HEK293 (cell line): ENCODE data around the gene LPGAT1.

Experiments used
- CTCF ChIA-PET: fragments of 350-600 bp; formaldehyde crosslinking; extraction: SDS; loops from one replicate; lab custom pipeline; 2021; ENCODE audit warnings: antibody characterized with exemption; lab: Yijun Ruan, JAX
- POLR2A ChIA-PET: fragments of 300-600 bp; formaldehyde crosslinking; extraction: SDS; loops from one replicate; lab custom pipeline; 2020; ENCODE audit warnings: antibody characterized with exemption, inconsistent platforms; lab: Yijun Ruan, JAX
- H3K27ac ChIP-seq: fragments of 200-500 bp; sonication (Bioruptor generic); 2 replicates; pipeline ENCODE4 v1.5.1; 2014; ENCODE audit warnings: low read depth, low read length, control low read depth, inconsistent platforms; ENCODE audit errors: extremely low read depth
- H3K36me3 ChIP-seq, 2 experiments: fragments of 200-500 bp in 1 of 2; sonication (Bioruptor generic) in 1 of 2; 1 replicate in 1 of 2; 2 replicates in 1 of 2; pipeline ENCODE4 v1.5.1; 2014 to 2017; ENCODE audit warnings: inconsistent platforms in 2 of 2, low read length in 2 of 2; ENCODE audit not compliant: control insufficient read depth in 2 of 2, insufficient read depth in 1 of 2
- H3K4me1 ChIP-seq: fragments of 200-500 bp; sonication (Bioruptor generic); 2 replicates; pipeline ENCODE4 v1.5.1; 2014; ENCODE audit warnings: mild to moderate bottlenecking, low read length, inconsistent platforms; ENCODE audit not compliant: control insufficient read depth, insufficient read depth
- H3K4me3 ChIP-seq: 2 replicates; pipeline ENCODE4 v1.5.1; 2011; ENCODE audit warnings: low read depth, mild to moderate bottlenecking, control low read depth, low read length, moderate library complexity
- H3K9me3 ChIP-seq: fragments of 200-500 bp; sonication (Bioruptor generic); 2 replicates; pipeline ENCODE4 v1.5.1; 2014; ENCODE audit warnings: low read depth, low read length, inconsistent platforms; ENCODE audit not compliant: control insufficient read depth, insufficient read depth
- EGR2 ChIP-seq: fragments of 450-650 bp; formaldehyde crosslinking; IDR thresholded peaks from 2 replicates; pipeline ENCODE4 v1.5.1; 2016; ENCODE audit warnings: low read depth, missing biosample characterization, missing genetic modification characterization
- ELK4 ChIP-seq: IDR thresholded peaks from 2 replicates; pipeline ENCODE4 v1.6.1; 2011; ENCODE audit warnings: mild to moderate bottlenecking, low read depth, low read length, borderline replicate concordance
- GLIS1 ChIP-seq: fragments of 450-650 bp; formaldehyde crosslinking; IDR thresholded peaks from 2 replicates; pipeline ENCODE4 v1.5.1; 2016; ENCODE audit warnings: missing biosample characterization, missing genetic modification characterization
- GLIS2 ChIP-seq: fragments of 450-650 bp; formaldehyde crosslinking; IDR thresholded peaks from 2 replicates; pipeline ENCODE4 v1.5.1; 2016; ENCODE audit warnings: missing biosample characterization, missing genetic modification characterization
- PRDM1 ChIP-seq: fragments of 450-650 bp; formaldehyde crosslinking; IDR thresholded peaks from 2 replicates; pipeline ENCODE4; 2016; ENCODE audit warnings: missing biosample characterization, missing genetic modification characterization
- SALL2 ChIP-seq: fragments of 450-650 bp; formaldehyde crosslinking; IDR thresholded peaks from 2 replicates; pipeline ENCODE4 v1.5.0; 2017; ENCODE audit warnings: missing biosample characterization, mild to moderate bottlenecking, missing genetic modification characterization, borderline replicate concordance
- TCF7L2 ChIP-seq: IDR thresholded peaks from 2 replicates; pipeline ENCODE4 v1.6.1; 2011; ENCODE audit warnings: low read depth, mild to moderate bottlenecking, inconsistent platforms, low read length, moderate library complexity, borderline replicate concordance
- ZBTB17 ChIP-seq: fragments of 450-650 bp; formaldehyde crosslinking; IDR thresholded peaks from 2 replicates; pipeline ENCODE4 v1.5.1; 2016; ENCODE audit warnings: missing biosample characterization, missing genetic modification characterization
- ZBTB7A ChIP-seq: fragments of 450-650 bp; formaldehyde crosslinking; IDR thresholded peaks from 2 replicates; pipeline ENCODE4 v1.5.1; 2016; ENCODE audit warnings: low read depth, missing biosample characterization, missing genetic modification characterization
- ZNF121 ChIP-seq: fragments of 450-650 bp; formaldehyde crosslinking; IDR thresholded peaks from 2 replicates; pipeline ENCODE4 v1.5.1; 2016; ENCODE audit warnings: missing biosample characterization, missing genetic modification characterization
- ZNF146 ChIP-seq: fragments of 450-650 bp; formaldehyde crosslinking; IDR thresholded peaks from 2 replicates; pipeline ENCODE4 v1.5.1; 2016; ENCODE audit warnings: missing biosample characterization, missing genetic modification characterization
- ZNF239 ChIP-seq: fragments of 450-650 bp; formaldehyde crosslinking; IDR thresholded peaks from 2 replicates; pipeline ENCODE4 v1.5.1; 2016; ENCODE audit warnings: missing biosample characterization, missing genetic modification characterization
- ZNF366 ChIP-seq: fragments of 450-650 bp; formaldehyde crosslinking; conservative IDR thresholded peaks from 2 replicates; pipeline ENCODE4 v1.5.1; 2016; ENCODE audit warnings: missing biosample characterization, missing genetic modification characterization
- ZNF571 ChIP-seq: fragments of 450-650 bp; formaldehyde crosslinking; IDR thresholded peaks from 2 replicates; pipeline ENCODE4 v1.5.0; 2017; ENCODE audit warnings: missing biosample characterization, missing genetic modification characterization
- ZNF639 ChIP-seq: fragments of 450-650 bp; formaldehyde crosslinking; IDR thresholded peaks from 2 replicates; pipeline ENCODE4 v1.5.1; 2016; ENCODE audit warnings: missing biosample characterization, missing genetic modification characterization
- ZNF660 ChIP-seq: fragments of 450-650 bp; IDR thresholded peaks from 2 replicates; pipeline ENCODE4 v1.5.1; 2018; ENCODE audit warnings: missing biosample characterization, mild to moderate bottlenecking, missing genetic modification characterization
- ZNF768 ChIP-seq: fragments of 450-650 bp; formaldehyde crosslinking; IDR thresholded peaks from 2 replicates; pipeline ENCODE4 v1.5.1; 2018; ENCODE audit warnings: missing biosample characterization, mild to moderate bottlenecking, missing genetic modification characterization
- ZNF791 ChIP-seq: fragments of 450-650 bp; formaldehyde crosslinking; IDR thresholded peaks from 2 replicates; pipeline ENCODE4 v1.5.1; 2016; ENCODE audit warnings: missing biosample characterization, missing genetic modification characterization
- TF ChIP-seq, protein P1 (sequence below): fragments of 450-650 bp; formaldehyde crosslinking; optimal IDR thresholded peaks from 2 replicates; pipeline ENCODE3; 2016; ENCODE audit warnings: missing biosample characterization, mild to moderate bottlenecking, missing genetic modification characterization
- TF ChIP-seq, protein P2 (sequence below): fragments of 450-650 bp; formaldehyde crosslinking; IDR thresholded peaks from 2 replicates; pipeline ENCODE4 v1.5.1; 2017; ENCODE audit warnings: missing biosample characterization, missing genetic modification characterization
- TF ChIP-seq, protein P3 (sequence below): fragments of 450-650 bp; formaldehyde crosslinking; IDR thresholded peaks from 2 replicates; pipeline ENCODE4 v1.5.1; 2016; ENCODE audit warnings: missing biosample characterization, missing genetic modification characterization

The LPGAT1 gene

GRCh38 chr1:211732293-211732980 is 98.1 kb downstream of the LPGAT1 start:
- TF ChIP-seq, protein P1, sequence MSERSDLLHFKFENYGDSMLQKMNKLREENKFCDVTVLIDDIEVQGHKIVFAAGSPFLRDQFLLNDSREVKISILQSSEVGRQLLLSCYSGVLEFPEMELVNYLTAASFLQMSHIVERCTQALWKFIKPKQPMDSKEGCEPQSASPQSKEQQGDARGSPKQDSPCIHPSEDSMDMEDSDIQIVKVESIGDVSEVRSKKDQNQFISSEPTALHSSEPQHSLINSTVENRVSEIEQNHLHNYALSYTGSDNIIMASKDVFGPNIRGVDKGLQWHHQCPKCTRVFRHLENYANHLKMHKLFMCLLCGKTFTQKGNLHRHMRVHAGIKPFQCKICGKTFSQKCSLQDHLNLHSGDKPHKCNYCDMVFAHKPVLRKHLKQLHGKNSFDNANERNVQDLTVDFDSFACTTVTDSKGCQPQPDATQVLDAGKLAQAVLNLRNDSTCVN (tag by site-specific recombination), result no peak
- TF ChIP-seq TCF7L2 (no peak), GLIS1 (tag by site-specific recombination) (peak; percentile 51; the same call in 1 of the 2 replicates)
- no peaks in the 10 kb centered on the region for H3K36me3 ChIP-seq
- H3K4me1 ChIP-seq, result peaks cover 8% of the 10 kb centered on the region
- no peaks in the 10 kb centered on the region for H3K9me3 ChIP-seq
- H3K27ac ChIP-seq, result no peak overlapping the region
- ChIA-PET CTCF (interaction anchor here (1.2 to 1.7 kb wide), 2 partner anchors 33 to 47 kb away, joined by 3 to 4 read pairs; no protein-coding TSS in a partner anchor), POLR2A (interaction anchor here (0.6 kb wide), 1 partner anchor 882 kb away, joined by 5 read pairs; no protein-coding TSS in a partner anchor)
- no peak overlapping the region for H3K4me3 ChIP-seq

GRCh38 chr1:211731456-211732292 is 98.9 kb downstream of the LPGAT1 start:
- ChIA-PET CTCF (interaction anchor here (1.2 to 1.7 kb wide), 2 partner anchors 33 to 46 kb away, joined by 3 to 4 read pairs; no protein-coding TSS in a partner anchor), POLR2A (no interaction called here)
- Histone ChIP-seq H3K36me3 (no peaks in the 10 kb centered on the region), H3K4me3 (no peak overlapping the region), H3K27ac (no peak overlapping the region), H3K9me3 (no peaks in the 10 kb centered on the region), H3K4me1 (peaks cover 8% of the 10 kb centered on the region)
- TF ChIP-seq, protein P2, sequence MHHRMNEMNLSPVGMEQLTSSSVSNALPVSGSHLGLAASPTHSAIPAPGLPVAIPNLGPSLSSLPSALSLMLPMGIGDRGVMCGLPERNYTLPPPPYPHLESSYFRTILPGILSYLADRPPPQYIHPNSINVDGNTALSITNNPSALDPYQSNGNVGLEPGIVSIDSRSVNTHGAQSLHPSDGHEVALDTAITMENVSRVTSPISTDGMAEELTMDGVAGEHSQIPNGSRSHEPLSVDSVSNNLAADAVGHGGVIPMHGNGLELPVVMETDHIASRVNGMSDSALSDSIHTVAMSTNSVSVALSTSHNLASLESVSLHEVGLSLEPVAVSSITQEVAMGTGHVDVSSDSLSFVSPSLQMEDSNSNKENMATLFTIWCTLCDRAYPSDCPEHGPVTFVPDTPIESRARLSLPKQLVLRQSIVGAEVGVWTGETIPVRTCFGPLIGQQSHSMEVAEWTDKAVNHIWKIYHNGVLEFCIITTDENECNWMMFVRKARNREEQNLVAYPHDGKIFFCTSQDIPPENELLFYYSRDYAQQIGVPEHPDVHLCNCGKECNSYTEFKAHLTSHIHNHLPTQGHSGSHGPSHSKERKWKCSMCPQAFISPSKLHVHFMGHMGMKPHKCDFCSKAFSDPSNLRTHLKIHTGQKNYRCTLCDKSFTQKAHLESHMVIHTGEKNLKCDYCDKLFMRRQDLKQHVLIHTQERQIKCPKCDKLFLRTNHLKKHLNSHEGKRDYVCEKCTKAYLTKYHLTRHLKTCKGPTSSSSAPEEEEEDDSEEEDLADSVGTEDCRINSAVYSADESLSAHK (tag by site-specific recombination), result no peak
- TF ChIP-seq ZNF121 (tag by site-specific recombination) (no peak), ZBTB17 (tag by site-specific recombination) (no peak), ZBTB7A (tag by site-specific recombination) (no peak), EGR2 (tag by site-specific recombination) (no peak), ZNF239 (no peak), ELK4 (no peak)

DNA sequence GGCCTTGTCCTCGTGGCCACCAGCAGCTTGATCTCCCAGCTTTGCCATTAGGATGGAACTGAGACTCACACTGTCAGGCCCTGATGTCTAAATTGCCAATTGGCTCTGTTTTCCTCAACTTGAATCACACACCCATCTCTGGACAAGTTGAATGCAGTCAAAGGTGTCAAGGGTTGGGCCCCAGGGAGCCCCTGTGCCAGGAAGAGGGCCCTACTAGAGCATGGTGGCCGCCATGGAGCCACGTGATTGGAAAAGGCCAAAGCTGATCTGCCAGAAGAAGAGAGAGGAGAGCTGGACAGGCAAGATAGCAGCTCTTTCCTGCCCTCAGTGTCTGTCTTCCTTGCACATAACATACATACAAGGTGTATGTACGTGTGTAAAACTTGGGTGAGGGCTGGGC is 100.2 kb downstream of the LPGAT1 start:
- Histone ChIP-seq H3K36me3 (no peaks in the 10 kb centered on the region), H3K4me3 (no peak overlapping the region), H3K4me1 (peaks cover 6% of the 10 kb centered on the region), H3K27ac (no peak overlapping the region), H3K9me3 (no peaks in the 10 kb centered on the region)
- ChIA-PET POLR2A (no interaction called here), CTCF (no interaction called here)
- no peak for TF ChIP-seq PRDM1 (tag by site-specific recombination)
- TF ChIP-seq ZNF791, result no peak
- no peak for TF ChIP-seq ZNF366 (tag by site-specific recombination)
- no peak for TF ChIP-seq ZNF571 (tag by site-specific recombination)
- no peak for TF ChIP-seq GLIS1 (tag by site-specific recombination)
- no peak for TF ChIP-seq ZNF660 (tag by site-specific recombination)
- TF ChIP-seq GLIS2 (tag by site-specific recombination), result no peak
- no peak for TF ChIP-seq ZNF146
- TF ChIP-seq SALL2 (tag by site-specific recombination), result no peak
- TF ChIP-seq ZNF639, result no peak
- no peak for TF ChIP-seq ZNF768 (tag by site-specific recombination)
- TF ChIP-seq, protein P3, sequence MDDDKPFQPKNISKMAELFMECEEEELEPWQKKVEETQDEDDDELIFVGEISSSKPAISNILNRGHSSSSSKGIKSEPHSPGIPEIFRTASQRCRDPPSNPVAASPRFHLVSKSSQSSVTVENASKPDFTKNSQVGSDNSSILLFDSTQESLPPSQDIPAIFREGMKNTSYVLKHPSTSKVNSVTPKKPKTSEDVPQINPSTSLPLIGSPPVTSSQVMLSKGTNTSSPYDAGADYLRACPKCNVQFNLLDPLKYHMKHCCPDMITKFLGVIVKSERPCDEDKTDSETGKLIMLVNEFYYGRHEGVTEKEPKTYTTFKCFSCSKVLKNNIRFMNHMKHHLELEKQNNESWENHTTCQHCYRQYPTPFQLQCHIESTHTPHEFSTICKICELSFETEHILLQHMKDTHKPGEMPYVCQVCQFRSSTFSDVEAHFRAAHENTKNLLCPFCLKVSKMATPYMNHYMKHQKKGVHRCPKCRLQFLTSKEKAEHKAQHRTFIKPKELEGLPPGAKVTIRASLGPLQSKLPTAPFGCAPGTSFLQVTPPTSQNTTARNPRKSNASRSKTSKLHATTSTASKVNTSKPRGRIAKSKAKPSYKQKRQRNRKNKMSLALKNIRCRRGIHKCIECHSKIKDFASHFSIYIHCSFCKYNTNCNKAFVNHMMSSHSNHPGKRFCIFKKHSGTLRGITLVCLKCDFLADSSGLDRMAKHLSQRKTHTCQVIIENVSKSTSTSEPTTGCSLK (tag by site-specific recombination), result no peak
